ENCODE measurements around the gene NPDC1.
"Not testable (repeated sequence)": the region's sequence is repeated elsewhere in the genome, so short reads cannot be mapped to it uniquely, and the experiment has no call there.

The NPDC1 gene

DNA sequence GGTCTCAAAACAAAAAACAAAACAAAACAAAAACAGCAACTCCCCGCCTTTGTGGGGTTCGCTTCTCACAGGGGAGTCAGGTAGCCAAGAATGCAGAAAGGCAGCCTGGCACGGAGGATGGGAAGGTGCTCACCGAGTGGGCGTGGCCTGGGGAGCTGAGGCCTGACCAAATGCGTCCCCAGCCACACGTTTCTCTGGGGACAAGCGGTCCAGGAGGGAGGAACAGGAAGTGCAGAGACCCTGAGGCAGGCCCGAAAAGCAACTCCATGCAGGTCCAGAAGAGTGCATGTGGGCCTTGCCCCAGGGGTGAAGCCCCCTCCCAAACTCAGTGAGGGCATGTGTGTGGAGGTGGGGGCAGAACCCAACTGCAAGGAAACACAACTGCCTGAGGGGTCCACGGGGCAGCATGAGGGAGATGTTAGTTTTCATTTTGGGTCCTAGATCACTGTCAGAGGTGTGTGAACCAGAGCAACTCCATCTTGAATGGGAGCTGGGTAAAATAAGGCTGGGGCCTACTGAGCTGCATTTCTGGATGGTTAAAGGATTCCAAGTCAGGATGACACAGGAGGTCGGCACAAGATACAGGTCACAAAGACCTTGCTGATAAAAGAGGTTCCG lies 28.8 kb upstream of the NPDC1 start:
- DNase-seq = no peak

GRCh38 chr9:137073992-137074399 lies 28.0 kb upstream of the NPDC1 start:
- DNase-seq = no peak

DNA sequence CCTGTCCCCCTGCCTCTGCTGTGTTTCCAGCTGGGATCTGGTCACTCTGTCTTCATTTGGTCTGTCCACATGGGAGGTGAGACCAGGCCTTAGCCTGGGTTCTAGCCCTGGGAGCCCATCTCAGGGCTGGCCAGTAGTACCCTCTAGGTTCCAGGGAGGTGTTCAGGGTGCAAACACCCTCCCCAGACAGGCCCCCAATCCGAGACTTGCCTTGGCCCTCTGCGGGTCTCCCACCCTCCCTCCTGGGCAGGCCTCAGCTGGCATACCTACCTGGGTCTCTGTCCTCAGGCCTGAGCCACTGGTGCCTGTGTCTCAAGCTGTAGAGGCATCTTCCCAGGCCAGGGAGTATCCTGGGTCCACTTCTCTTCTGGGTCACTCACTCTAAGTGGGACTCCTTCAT lies 25.3 kb upstream of the NPDC1 start:
- DNase-seq = no peak

DNA sequence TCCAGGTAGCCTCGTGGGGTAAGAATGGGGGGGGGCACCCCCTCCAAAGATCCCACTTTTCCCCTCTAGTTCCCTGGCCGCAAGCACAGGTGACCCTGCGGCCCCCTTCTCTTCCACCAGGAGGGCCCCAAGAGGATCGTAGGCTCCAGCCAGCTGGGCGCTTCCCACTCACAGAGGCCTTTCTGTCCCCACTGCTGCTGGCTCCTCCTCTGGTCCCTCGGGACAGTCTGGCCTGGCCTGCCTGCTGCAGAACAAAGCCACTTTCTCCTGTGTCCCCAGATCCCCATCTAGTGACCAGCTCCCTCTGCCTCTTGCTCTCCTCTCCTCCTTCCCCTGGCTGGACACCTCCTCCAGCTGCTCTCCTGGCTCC lies 24.9 kb upstream of the NPDC1 start:
- peak; percentile 43 for DNase-seq

DNA sequence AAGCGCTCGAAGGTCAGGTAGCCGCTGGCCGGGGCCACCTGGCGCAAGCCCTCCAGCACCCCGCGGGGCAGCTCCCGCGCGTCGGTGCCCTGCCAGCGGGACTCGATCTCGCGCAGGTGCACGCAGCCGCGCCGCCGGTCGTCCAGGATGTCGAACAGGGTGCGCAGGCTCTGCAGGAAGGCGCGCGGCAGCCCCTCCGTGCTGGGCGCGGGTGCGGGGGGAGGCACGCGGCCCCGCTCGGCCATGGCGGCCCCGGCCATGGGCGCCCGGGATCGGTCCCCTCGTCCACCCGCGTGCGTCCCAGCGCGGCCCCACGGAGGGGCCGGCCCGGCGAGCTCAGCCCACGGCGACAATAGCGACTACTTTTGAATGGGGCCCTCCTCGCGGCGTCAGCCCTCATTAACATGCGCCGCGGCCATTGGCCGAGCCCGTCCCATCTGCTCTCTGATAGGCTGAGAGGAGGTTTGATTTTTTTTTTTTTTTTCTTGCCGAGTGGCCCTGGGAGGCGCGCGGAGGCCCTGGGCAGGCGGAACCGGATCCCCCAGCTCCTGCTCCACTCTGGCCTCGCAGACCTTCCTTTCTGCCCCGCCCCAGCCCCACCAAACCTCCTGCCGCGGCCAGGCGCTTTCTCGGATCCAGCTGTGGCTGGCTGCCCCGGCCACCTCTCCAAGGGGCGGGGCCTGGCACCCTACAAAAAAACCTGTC lies 24.4 kb upstream of the NPDC1 start, which contains the start of gene SAPCD2:
Gene SAPCD2 (minus strand): TSS at position 357 of the 705 bp plus-strand sequence. CDS start 97 bp downstream, at position 260.
- DNase-seq = peak; percentile 92

- no peak for DNase-seq
Measured at GRCh38 chr9:137069508-137070091, 23.6 kb upstream of the NPDC1 start.

DNA sequence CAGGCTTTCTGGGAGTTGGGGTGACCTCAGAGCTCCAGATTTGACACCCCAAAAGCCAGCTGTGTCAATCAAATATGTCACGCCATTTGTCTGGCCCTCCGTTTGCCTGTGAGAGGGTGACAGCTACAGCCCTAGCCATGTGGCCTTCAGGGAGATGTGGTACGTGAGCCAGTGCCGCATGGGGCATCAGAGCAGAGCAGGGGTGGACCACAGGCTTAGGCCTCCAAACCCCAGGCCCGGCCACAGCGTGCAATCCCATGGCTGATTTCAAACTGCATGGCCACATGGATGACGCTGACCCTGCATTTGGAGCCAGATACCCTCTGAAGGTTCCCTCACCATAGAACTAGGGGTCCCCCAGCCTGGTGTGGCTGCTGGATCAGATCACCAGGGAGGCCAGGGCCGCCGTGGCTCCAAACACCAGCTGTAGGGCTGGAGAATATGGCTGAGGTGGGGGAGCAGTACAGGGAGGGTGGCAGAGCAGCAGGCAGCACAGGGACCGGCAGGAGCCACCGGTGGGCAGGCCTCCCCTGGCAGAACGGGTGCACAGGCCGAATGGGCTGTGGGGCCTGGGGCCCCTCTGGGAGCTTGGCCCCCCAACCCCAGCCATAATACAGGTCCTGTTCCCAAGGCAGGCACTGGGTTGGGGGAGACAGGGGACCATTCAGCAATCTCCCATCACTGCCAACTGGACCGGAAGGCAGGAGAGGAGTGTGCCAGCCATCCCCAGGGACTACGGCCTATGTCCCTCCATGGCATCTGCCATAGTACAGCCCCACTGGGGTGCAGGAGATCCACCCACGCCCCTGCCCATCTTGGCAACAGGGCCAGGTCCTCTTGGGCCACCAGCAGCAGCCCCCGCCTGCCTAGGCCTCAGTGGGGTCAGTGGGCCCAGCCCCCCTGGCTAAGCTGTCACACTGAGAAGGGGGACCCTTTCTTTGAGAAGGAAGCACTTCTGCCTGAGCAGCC lies 22.8 kb upstream of the NPDC1 start:
- no peak for DNase-seq

DNA sequence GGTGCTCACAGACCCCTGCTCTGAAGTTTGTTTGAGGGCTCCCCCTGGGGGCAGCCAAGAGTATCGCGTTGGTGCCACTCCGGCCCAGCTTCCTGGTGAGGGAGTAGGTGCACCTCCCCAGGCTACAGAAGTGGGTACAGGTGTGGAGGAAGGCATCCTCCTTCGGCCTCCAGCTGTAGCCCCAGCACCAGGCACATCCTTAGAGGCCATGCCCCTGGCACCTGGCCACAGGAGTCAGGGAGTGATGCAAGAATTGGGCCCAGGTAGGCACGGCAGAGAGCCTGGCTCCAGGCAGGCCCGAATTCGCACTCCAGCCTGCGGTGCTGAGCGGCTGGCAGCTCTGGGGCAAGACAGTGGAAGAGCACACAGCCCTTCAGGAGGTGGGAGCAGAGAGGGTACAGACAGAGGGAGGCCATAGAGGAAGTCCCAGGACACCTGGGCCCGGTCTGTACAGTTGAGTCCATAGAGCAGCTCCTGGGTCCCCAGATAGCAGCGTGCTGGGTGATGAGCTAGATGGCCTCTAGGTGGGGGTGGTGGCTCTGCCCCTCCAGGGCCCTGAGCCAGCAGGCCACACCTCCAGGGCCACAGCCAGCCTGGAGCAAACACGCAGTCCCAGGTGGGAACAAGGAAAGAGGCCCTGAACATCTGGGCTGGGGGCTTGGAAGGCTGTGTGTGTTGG lies 22.0 kb upstream of the NPDC1 start:
- DNase-seq = peak; percentile 76

DNA sequence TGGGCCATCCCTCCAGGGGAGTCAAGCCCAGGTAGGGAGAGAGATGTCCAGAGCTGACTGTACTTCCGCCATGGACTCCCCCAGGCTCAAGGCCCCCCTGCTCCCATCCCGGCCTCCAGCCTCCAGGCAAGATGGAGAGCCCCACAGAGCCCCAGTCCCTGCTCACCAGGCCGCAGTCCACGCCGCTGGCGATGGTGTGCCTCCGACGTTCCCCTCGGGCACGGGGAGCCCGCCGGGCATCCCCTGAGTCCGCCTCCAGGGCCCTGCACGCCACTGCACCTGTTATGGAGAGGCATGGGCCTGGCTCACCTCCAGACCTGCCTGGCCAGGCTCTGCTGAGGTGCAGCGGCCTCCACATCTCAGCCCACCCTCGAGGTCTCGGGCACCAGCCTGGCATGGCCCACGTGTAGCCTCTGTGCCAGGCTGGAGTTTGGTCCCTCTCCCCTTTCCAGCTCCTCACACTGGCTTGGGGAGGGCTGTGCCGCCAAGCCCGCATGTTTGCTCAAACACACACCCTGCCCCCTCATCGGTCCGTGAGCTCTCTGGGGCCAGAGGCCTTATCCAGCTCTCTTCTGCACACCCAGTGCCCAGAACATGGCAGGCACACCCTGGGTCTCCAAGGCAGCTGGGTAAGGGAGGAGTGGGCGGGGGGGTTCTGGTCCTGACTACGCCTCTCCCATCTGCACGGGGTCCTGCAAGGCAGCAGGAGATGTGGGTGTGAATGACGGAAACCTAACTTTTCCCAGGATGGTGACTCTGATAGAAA lies 20.3 kb upstream of the NPDC1 start:
- no peak for DNase-seq

GRCh38 chr9:137065336-137065967 lies 19.5 kb upstream of the NPDC1 start:
- no peak for DNase-seq

GRCh38 chr9:137064880-137065164 lies 18.8 kb upstream of the NPDC1 start:
- no peak for DNase-seq

GRCh38 chr9:137064027-137064879 lies 18.3 kb upstream of the NPDC1 start:
- DNase-seq = peak; percentile 10

- no peak for DNase-seq
Measured at GRCh38 chr9:137063311-137064026, 17.5 kb upstream of the NPDC1 start.

DNA sequence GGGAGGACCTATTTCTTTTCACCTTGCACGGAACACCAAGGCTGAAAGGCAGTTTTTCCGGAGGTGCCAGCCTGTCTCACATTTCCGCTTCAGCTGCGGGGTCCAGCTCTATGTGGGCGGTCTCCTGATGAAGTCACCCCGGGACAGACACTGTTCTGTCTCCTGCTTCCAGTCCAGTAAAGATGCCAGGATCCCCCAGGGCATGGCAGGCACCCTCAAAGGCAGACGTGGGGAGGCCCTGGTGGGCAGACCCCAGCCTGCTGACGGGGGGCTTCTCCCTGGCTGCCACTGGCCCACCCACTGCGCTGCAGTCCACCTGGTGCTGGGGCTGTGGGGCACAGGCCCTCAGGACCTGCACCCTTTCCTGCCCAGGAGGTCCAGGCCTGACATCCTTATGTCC lies 16.8 kb upstream of the NPDC1 start:
- DNase-seq = not testable (repeated sequence)

GRCh38 chr9:137062384-137062783 lies 16.4 kb upstream of the NPDC1 start:
- DNase-seq = no peak

GRCh38 chr9:137058521-137059234 lies 12.7 kb upstream of the NPDC1 start:
- DNase-seq = peak; percentile 44

DNA sequence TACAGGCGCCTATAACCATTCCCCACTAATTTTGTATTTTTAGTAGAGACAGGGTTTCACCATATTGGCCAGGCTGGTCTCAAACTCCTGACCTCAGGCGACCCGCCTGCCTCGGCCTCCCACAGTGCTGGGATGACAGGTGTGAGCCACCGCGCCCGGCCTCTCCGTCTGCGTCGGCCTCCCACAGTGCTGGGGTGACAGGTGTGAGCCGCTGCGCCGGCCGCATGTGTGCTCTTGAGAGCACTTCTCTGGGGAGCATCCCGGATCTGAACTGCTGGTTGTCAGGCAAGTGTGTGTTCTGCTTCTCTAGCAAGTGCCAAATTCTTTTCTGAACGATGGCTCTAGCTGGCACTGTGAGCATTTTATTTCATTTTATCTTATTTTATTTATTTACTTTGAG lies 11.6 kb upstream of the NPDC1 start:
- peak; percentile 47 for DNase-seq

- DNase-seq = peak; percentile 15
Measured at GRCh38 chr9:137056739-137057415, 10.9 kb upstream of the NPDC1 start.

All from NCI-H1092 (cell line).